WI38 (cell line): Measurements from ENCODE around the gene OPCML.

Experiments
- H3K4me3 ChIP-seq: 2 replicates; pipeline ENCODE4 v1.5.1; 2011; ENCODE audit warnings: low read depth, mild to moderate bottlenecking, control low read depth, low read length
- TF ChIP-seq, protein P1 (sequence below): IDR thresholded peaks from 2 replicates; pipeline ENCODE4 v1.5.1; 2012; ENCODE audit warnings: low read depth, mild to moderate bottlenecking, control low read depth, low read length

Gene OPCML

DNA sequence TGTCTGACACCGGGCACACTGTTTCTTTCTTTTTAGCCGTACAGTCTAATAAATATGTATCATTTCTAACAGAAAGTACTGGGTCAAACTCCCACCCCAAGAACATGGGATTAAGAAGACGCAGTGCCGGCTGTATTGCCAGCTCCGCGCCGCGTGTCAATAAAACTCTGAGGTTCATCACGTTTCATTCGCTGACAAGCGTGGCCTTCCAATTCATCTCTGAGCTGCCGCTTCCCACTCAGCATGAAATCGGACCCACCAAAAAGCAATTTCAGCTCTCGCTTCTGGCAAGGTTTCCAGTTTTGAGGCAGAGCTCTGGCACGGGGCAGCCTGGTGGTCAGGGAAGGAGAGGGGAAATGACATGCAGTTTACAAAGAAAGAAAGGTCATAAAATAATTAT is 819.8 kb downstream of the OPCML start:
- H3K4me3 ChIP-seq = no peak overlapping the region
- TF ChIP-seq, protein P1, sequence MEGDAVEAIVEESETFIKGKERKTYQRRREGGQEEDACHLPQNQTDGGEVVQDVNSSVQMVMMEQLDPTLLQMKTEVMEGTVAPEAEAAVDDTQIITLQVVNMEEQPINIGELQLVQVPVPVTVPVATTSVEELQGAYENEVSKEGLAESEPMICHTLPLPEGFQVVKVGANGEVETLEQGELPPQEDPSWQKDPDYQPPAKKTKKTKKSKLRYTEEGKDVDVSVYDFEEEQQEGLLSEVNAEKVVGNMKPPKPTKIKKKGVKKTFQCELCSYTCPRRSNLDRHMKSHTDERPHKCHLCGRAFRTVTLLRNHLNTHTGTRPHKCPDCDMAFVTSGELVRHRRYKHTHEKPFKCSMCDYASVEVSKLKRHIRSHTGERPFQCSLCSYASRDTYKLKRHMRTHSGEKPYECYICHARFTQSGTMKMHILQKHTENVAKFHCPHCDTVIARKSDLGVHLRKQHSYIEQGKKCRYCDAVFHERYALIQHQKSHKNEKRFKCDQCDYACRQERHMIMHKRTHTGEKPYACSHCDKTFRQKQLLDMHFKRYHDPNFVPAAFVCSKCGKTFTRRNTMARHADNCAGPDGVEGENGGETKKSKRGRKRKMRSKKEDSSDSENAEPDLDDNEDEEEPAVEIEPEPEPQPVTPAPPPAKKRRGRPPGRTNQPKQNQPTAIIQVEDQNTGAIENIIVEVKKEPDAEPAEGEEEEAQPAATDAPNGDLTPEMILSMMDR = no peak

DNA sequence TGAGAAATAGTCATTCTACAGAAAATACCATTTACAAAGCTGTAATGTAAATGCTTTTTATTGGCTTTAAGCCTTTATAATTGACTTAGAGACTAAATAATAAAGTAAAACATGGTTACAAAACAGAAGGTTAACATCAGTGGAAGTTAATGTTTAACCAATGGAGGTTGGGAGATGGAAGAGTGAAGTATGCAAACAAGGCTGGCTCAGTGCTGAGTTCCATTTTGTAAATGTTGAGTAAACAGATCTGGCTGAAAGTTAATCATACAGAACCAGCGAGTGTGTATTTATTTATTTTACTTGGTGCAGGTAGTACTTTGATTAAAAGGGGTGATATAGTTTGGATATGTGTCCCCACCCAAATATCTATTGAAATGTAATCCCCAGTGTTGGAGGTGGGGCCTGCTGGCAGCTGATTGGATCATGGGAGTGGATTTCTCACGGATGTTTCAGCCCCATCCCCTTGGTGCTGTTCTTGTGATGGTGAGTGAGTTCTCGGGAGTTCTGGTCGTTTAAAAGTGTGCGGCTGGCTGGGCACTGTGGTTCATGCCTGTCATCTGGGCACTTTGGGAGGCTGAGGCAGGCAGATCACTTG is 827.4 kb downstream of the OPCML start:
- TF ChIP-seq, protein P1 = no peak
- H3K4me3 ChIP-seq = no peak overlapping the region

DNA sequence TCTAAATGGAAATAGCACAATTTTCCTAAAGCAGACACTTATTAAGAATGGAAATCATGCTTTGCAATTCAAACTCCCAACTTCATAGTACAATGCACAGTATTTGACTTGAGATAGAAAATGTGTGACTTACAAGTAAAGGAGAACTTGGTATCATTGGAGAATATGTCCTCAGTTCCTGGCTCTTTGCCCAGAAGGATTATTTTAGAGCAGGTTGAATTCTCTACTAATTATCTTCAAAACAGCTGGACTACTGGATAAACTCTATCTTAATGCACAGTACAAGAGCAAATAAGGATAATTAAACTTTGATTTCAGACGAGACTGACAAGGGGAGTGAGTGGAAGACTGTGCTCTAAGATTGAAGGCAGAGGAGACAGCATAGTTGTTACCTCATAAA is 839.4 kb downstream of the OPCML start:
- no peak overlapping the region for H3K4me3 ChIP-seq
- TF ChIP-seq, protein P1 = no peak

- no peak overlapping the region for H3K4me3 ChIP-seq
- TF ChIP-seq, protein P1 = no peak
Observed at GRCh38 chr11:132691848-132692550, 840.3 kb downstream of the OPCML start.

DNA sequence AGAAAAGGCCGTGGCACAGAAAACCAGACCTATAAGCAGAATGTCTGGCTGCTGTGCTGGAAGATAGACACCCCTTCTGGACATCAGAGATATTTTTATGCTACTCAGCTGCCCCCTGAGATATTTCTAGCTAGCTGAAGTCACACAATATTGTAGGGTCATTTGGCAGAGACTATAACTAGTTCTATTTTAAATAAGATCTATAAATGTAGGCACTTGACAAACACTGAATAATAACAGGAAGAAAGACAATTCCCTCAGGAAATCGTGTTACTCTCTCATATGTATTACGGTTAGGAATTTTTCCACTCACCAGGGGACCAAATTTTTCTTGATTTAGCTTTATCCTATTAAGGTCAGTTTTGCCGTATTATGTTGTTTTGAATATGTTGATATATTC is 845.4 kb downstream of the OPCML start:
- TF ChIP-seq, protein P1 = no peak
- no peak overlapping the region for H3K4me3 ChIP-seq

DNA sequence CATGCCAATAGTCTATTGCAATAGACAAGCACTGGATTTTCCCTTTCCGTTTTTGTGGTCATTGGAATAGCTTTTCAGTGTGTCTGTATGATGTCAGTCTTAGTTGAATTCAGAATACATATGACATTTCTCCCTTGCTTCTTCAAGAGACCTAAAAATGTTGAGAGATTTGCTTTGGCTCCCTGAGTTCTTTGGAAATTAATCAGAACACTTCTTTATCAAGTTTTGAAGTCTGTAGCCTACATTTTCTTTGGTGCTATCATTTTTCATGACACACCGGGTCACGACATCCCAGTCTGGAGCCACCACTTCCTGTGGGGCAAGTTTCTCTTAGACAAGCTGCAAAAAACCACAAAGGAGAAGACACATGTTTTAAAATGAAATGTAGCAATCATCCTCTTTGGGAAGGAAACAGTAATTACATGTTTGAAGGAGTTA is 847.1 kb downstream of the OPCML start:
- no peak overlapping the region for H3K4me3 ChIP-seq
- TF ChIP-seq, protein P1 = no peak

GRCh38 chr11:132683602-132684001 is 848.7 kb downstream of the OPCML start:
- TF ChIP-seq, protein P1 = no peak
- H3K4me3 ChIP-seq = no peak overlapping the region
